IMR-90 (cell line): ENCODE measurements around the gene MBTPS1. TPM values are rescaled to one million over a fixed set of nuclear protein-coding genes. Genes with fewer than 3 reads are reported as not detected.

Experiments used
- ATAC-seq: fragments of 200-7000 bp; cut with Tn5 transposase; 2 replicates; pipeline ENCODE4 v1.9.1; 2020; ENCODE audit warnings: low read depth, mild to moderate bottlenecking, moderate library complexity
- BruUV-seq: library from RNA; stranded (reverse); fragments of 400-500 nt; replicated peaks from 2 replicates; lab custom pipeline; 2021; lab: Mats Ljungman, UMichigan
- CTCF ChIA-PET: fragments of 300-600 bp; formaldehyde crosslinking; extraction: SDS; loops from one replicate; lab custom pipeline; 2021; ENCODE audit warnings: antibody characterized with exemption; lab: Yijun Ruan, JAX
- POLR2A ChIA-PET: fragments of 300-600 bp; sonication (Branson Sonifier 250); formaldehyde crosslinking; loops from one replicate; lab custom pipeline; 2022; ENCODE audit warnings: antibody characterized with exemption; ENCODE audit not compliant: unreplicated experiment; lab: Charles Lee
- DNase-seq: peaks from one replicate; pipeline ENCODE4 v3.0.0; 2013
- H2AFZ ChIP-seq: replicated peaks from 2 replicates; pipeline ENCODE3; 2013; ENCODE audit warnings: low read length, mild to moderate bottlenecking; ENCODE audit not compliant: poor library complexity
- H2AK5ac ChIP-seq: 2 replicates; pipeline ENCODE4 v1.6.1; 2013; ENCODE audit warnings: low read depth, low read length, inconsistent platforms
- H2AK9ac ChIP-seq: replicated peaks from 2 replicates; pipeline ENCODE3; 2013; ENCODE audit warnings: mild to moderate bottlenecking, low read depth, low read length, moderate library complexity; ENCODE audit not compliant: poor library complexity
- H2BK120ac ChIP-seq: 2 replicates; pipeline ENCODE4 v1.6.1; 2013; ENCODE audit warnings: low read depth, low read length, inconsistent platforms
- H2BK15ac ChIP-seq: 3 replicates; pipeline ENCODE4 v1.6.1; 2013; ENCODE audit warnings: low read depth, low read length, inconsistent platforms
- H2BK20ac ChIP-seq: 2 replicates; pipeline ENCODE4 v1.6.1; 2013; ENCODE audit warnings: low read depth, mild to moderate bottlenecking, inconsistent platforms, low read length, moderate library complexity
- H2BK5ac ChIP-seq: 2 replicates; pipeline ENCODE4 v1.6.1; 2013; ENCODE audit warnings: mild to moderate bottlenecking, low read depth, low read length, inconsistent platforms; ENCODE audit not compliant: poor library complexity, severe bottlenecking
- H3K14ac ChIP-seq: replicated peaks from 2 replicates; pipeline ENCODE4 v1.6.1; 2013; ENCODE audit warnings: low read depth, low read length, inconsistent platforms
- H3K18ac ChIP-seq: 2 replicates; pipeline ENCODE4 v1.6.1; 2013; ENCODE audit warnings: low read depth, low read length, control low read depth
- H3K23ac ChIP-seq: 2 replicates; pipeline ENCODE4 v1.6.1; 2013; ENCODE audit warnings: low read depth, low read length, inconsistent platforms
- H3K27ac ChIP-seq: 2 replicates; pipeline ENCODE4 v1.5.1; 2013; ENCODE audit warnings: mild to moderate bottlenecking, control low read depth, low read length; ENCODE audit not compliant: insufficient read depth
- H3K27me3 ChIP-seq: 2 replicates; pipeline ENCODE4 v1.6.1; 2013; ENCODE audit warnings: low read length; ENCODE audit not compliant: control insufficient read depth, insufficient read depth
- H3K36me3 ChIP-seq: 2 replicates; pipeline ENCODE4 v1.6.1; 2013; ENCODE audit warnings: low read length, mixed read lengths; ENCODE audit not compliant: control insufficient read depth, insufficient read depth
- H3K4ac ChIP-seq: 2 replicates; pipeline ENCODE4 v1.6.1; 2013; ENCODE audit warnings: low read depth, low read length, inconsistent platforms
- H3K4me1 ChIP-seq: 2 replicates; pipeline ENCODE4 v1.6.1; 2013; ENCODE audit warnings: low read length, mixed read lengths; ENCODE audit not compliant: control insufficient read depth, insufficient read depth
- H3K4me2 ChIP-seq: 2 replicates; pipeline ENCODE4 v1.6.1; 2013; ENCODE audit warnings: low read depth, mild to moderate bottlenecking, control low read depth, low read length, moderate library complexity
- H3K4me3 ChIP-seq: 2 replicates; pipeline ENCODE4 v1.5.1; 2013; ENCODE audit warnings: low read depth, mild to moderate bottlenecking, control low read depth, low read length, moderate library complexity; ENCODE audit not compliant: insufficient read depth
- H3K56ac ChIP-seq: 2 replicates; pipeline ENCODE4 v1.6.1; 2013; ENCODE audit warnings: low read length, inconsistent platforms; ENCODE audit not compliant: insufficient read depth; ENCODE audit errors: extremely low read depth
- H3K79me1 ChIP-seq, 2 experiments: 2 replicates each; pipeline ENCODE4 v1.6.1; 2013; ENCODE audit warnings: low read length in 2 of 2, inconsistent platforms in 1 of 2, low read depth in 1 of 2
- H3K9ac ChIP-seq: 2 replicates; pipeline ENCODE4 v1.6.1; 2013; ENCODE audit warnings: low read depth, low read length, control low read depth
- H3K9me1 ChIP-seq: 2 replicates; pipeline ENCODE4 v1.6.1; 2013; ENCODE audit warnings: low read length, inconsistent platforms; ENCODE audit not compliant: insufficient read depth
- H3K9me3 ChIP-seq: 2 replicates; pipeline ENCODE4 v1.6.1; 2013; ENCODE audit warnings: low read length; ENCODE audit not compliant: control insufficient read depth, insufficient read depth
- H4K20me1 ChIP-seq: 2 replicates; pipeline ENCODE4 v1.6.1; 2013; ENCODE audit warnings: low read length, inconsistent platforms; ENCODE audit not compliant: insufficient read depth
- H4K5ac ChIP-seq: 2 replicates; pipeline ENCODE4 v1.6.1; 2013; ENCODE audit warnings: mild to moderate bottlenecking, low read depth, low read length, control low read depth
- H4K8ac ChIP-seq, 2 experiments: 2 replicates each; pipeline ENCODE4 v1.6.1; 2013; ENCODE audit warnings: low read depth in 2 of 2, low read length in 2 of 2, control low read depth in 1 of 2, inconsistent platforms in 1 of 2
- H4K91ac ChIP-seq: 2 replicates; pipeline ENCODE4 v1.6.1; 2013; ENCODE audit warnings: low read depth, low read length, inconsistent platforms; ENCODE audit not compliant: insufficient read depth
- BHLHE40 ChIP-seq: fragments of 150-350 bp; IDR thresholded peaks from 2 replicates; pipeline ENCODE4 v1.6.1; 2016; ENCODE audit warnings: mild to moderate bottlenecking, low read depth, low read length
- CEBPB ChIP-seq: IDR thresholded peaks from 2 replicates; pipeline ENCODE4 v1.6.1; 2012; ENCODE audit warnings: low read depth, low read length, improper control_type of control experiment
- CHD1 ChIP-seq: IDR thresholded peaks from 2 replicates; pipeline ENCODE4 v1.6.1; 2012; ENCODE audit warnings: low read depth, low read length, improper control_type of control experiment
- CTCF ChIP-seq: conservative IDR thresholded peaks from 2 replicates; pipeline ENCODE4 v1.5.1; 2012; ENCODE audit warnings: mild to moderate bottlenecking, low read depth, low read length, improper control_type of control experiment
- ELK1 ChIP-seq: fragments of 150-350 bp; IDR thresholded peaks from 2 replicates; pipeline ENCODE4 v1.6.1; 2016; ENCODE audit warnings: low read depth, mild to moderate bottlenecking, low read length, moderate library complexity, borderline replicate concordance
- MAFK ChIP-seq: IDR thresholded peaks from 2 replicates; pipeline ENCODE4 v1.6.1; 2012; ENCODE audit warnings: low read depth, low read length, improper control_type of control experiment
- MAZ ChIP-seq: IDR thresholded peaks from 2 replicates; pipeline ENCODE4 v1.6.1; 2012; ENCODE audit warnings: low read depth, mild to moderate bottlenecking, low read length, improper control_type of control experiment, moderate library complexity, borderline replicate concordance
- NFE2L2 ChIP-seq: fragments of 150-350 bp; IDR thresholded peaks from 2 replicates; pipeline ENCODE4 v1.6.1; 2016; ENCODE audit warnings: low read depth, mild to moderate bottlenecking, low read length
- POLR2A ChIP-seq: IDR thresholded peaks from 2 replicates; pipeline ENCODE4 v1.6.1; 2012; ENCODE audit warnings: mild to moderate bottlenecking, low read depth, low read length
- RCOR1 ChIP-seq: IDR thresholded peaks from 2 replicates; pipeline ENCODE4 v1.6.1; 2012; ENCODE audit warnings: mild to moderate bottlenecking, low read length, improper control_type of control experiment; ENCODE audit not compliant: insufficient replicate concordance
- RFX5 ChIP-seq: IDR thresholded peaks from 2 replicates; pipeline ENCODE4 v1.8.0; 2012; ENCODE audit warnings: low read depth, mild to moderate bottlenecking, low read length, moderate library complexity
- SMC3 ChIP-seq: fragments of 150-350 bp; IDR thresholded peaks from 2 replicates; pipeline ENCODE4 v1.6.1; 2016; ENCODE audit warnings: low read depth, mild to moderate bottlenecking, antibody characterized with exemption, low read length, moderate library complexity
- WGBS, 2 experiments: methylation state at CpG; one replicate each; pipeline versions ENCODE4 v1.1.5 to v1.1.7; 2013; ENCODE audit warnings: missing lambda C conversion rate in 2 of 2; ENCODE audit not compliant: insufficient read length in 1 of 2; ENCODE audit errors: extremely low coverage in 2 of 2; 5-methylcytosine and 5-hydroxymethylcytosine counted together
- dilution Hi-C: fragments of 300-500 bp; cut with HindIII; formaldehyde crosslinking; loops from one replicate; pipeline ENCODE4 v1.14.3; 2018; ENCODE audit warnings: low sequenced_read_pairs; ENCODE audit not compliant: unreplicated experiment
- in situ Hi-C: fragments of 300-500 bp; cut with MboI; formaldehyde crosslinking; loops from 3 replicates; pipeline ENCODE4 v1.14.3; 2019; ENCODE audit warnings: low sequenced_read_pairs, inconsistent platforms, mixed read lengths
- intact Hi-C: fragments of 100-400 bp; cut with micrococcal nuclease; formaldehyde crosslinking; loops from 2 replicates; pipeline ENCODE4 v1.10.0; 2022
- polyA plus RNA-seq, 3 experiments: library from polyadenylated mRNA; depleted of rRNA; stranded (reverse); fragments of >200 nt; gene quantifications; 2 replicates each; pipeline ENCODE4 v1.2.3, GENCODE V29; 2012; ENCODE audit warnings: low replicate concordance in 1 of 3
- total RNA-seq: library from RNA; depleted of rRNA; stranded (reverse); fragments of >200 nt; gene quantifications from 2 replicates; pipeline ENCODE4 v1.2.3, GENCODE V29; 2012

The MBTPS1 gene
- total and polyA plus RNA-seq, 2 of the 4 experiments (the other 2 are of a cell fraction): 59.0 to 70.4 TPM

GRCh38 chr16:84063980-84064379 is 52.8 kb downstream of the MBTPS1 start:
- H2BK20ac ChIP-seq: no peak overlapping the region
- CTCF ChIA-PET: interaction anchor here (0.7 to 1.4 kb wide), 4 partner anchors 93 to 200 kb away, joined by 3 to 10 read pairs (median 5); no protein-coding TSS in a partner anchor
- TF ChIP-seq CHD1: no peak
- no peak for TF ChIP-seq MAFK
- no peak for TF ChIP-seq BHLHE40
- no peak for TF ChIP-seq ELK1
- no peak for TF ChIP-seq MAZ
- no peak for TF ChIP-seq POLR2A
- no peak for TF ChIP-seq RCOR1
- TF ChIP-seq NFE2L2: no peak
- TF ChIP-seq CEBPB: no peak
- no peak for TF ChIP-seq CTCF
- no peak for TF ChIP-seq SMC3
- no peak for TF ChIP-seq RFX5
- H2AK9ac ChIP-seq: no peak overlapping the region
- no peaks in the 10 kb centered on the region for H3K27me3 ChIP-seq
- no peaks in the 10 kb centered on the region for H3K9me3 ChIP-seq
- H4K91ac ChIP-seq: no peak overlapping the region
- H3K14ac ChIP-seq: no peak overlapping the region
- no peak overlapping the region for H2BK120ac ChIP-seq
- no peak overlapping the region for H4K5ac ChIP-seq
- H3K79me1 ChIP-seq: peaks cover 0 to 4% of the 10 kb centered on the region in 2 experiments; a peak in 1 of 4 replicates
- in situ Hi-C loops: no loop called here
- no peak overlapping the region for H3K4me2 ChIP-seq
- H3K4me1 ChIP-seq: peaks cover 1% of the 10 kb centered on the region; the same call in 1 of the 2 replicates
- no TSS peak for BruUV-seq
- H3K36me3 ChIP-seq: peaks cover 49% of the 10 kb centered on the region
- H3K4ac ChIP-seq: no peak overlapping the region
- no peak for ATAC-seq
- no peak overlapping the region for H3K18ac ChIP-seq
- no peak overlapping the region for H2AFZ ChIP-seq
- H3K56ac ChIP-seq: no peak overlapping the region
- WGBS, 2 experiments: 76% methylated on average over 2 of the region's 4 CpGs; no CpG with 5 or more reads in 1 of the 2 experiments
- no peak for DNase-seq
- dilution Hi-C loops: no loop called here
- POLR2A ChIA-PET: no interaction called here
- H3K23ac ChIP-seq: no peak overlapping the region
- no peaks in the 10 kb centered on the region for H3K9me1 ChIP-seq
- H3K27ac ChIP-seq: no peak overlapping the region
- no peak overlapping the region for H3K4me3 ChIP-seq
- no peak overlapping the region for H2AK5ac ChIP-seq
- H2BK5ac ChIP-seq: no peak overlapping the region
- H4K20me1 ChIP-seq: 0 out of 2 replicates have a peak, but pooled peaks cover 3% of the 10 kb centered on the region
- no peak overlapping the region for H3K9ac ChIP-seq
- no peak overlapping the region for H2BK15ac ChIP-seq
- no peak overlapping the region for H4K8ac ChIP-seq
- intact Hi-C loops: loop anchor here (2.0 kb wide), 1 partner anchor 237 kb away; no protein-coding TSS in a partner anchor
